A549 (cell line): Measurements from ENCODE around the gene RHBDD2. TPM values are rescaled to one million over a fixed set of nuclear protein-coding genes. Genes with fewer than 3 reads are reported as not detected.
"Not testable (repeated sequence)": the region's sequence is repeated elsewhere in the genome, so short reads cannot be mapped to it uniquely, and the experiment has no call there.

ENCODE experiments used
- ATAC-seq, 2 experiments: fragments of 200-7000 bp in 1 of 2; fragments of >200 bp in 1 of 2; cut with Nextera tagmentation in 1 of 2; cut with Tn5 transposase in 1 of 2; 3 replicates each; pipeline versions ENCODE4 v1.8.0 to v1.9.1; 2018 to 2020; ENCODE audit warnings: mild to moderate bottlenecking in 1 of 2, moderate library complexity in 1 of 2
- CTCF ChIA-PET: fragments of 300-600 bp; sonication (Branson Sonifier 250); formaldehyde crosslinking; extraction: SDS; loops from one replicate; lab custom pipeline; 2021; ENCODE audit warnings: antibody characterized with exemption, inconsistent platforms; lab: Yijun Ruan, JAX
- POLR2A ChIA-PET: fragments of 350-600 bp; formaldehyde crosslinking; extraction: SDS; loops from one replicate; lab custom pipeline; 2021; ENCODE audit warnings: antibody characterized with exemption, inconsistent platforms; lab: Yijun Ruan, JAX
- DNase-seq, 2 experiments: peaks; one replicate each; pipeline versions ENCODE4 v3.0.0 to v3.0.0-alpha.2; 2011 to 2016; ENCODE audit warnings: low read depth in 1 of 2, low spot score in 1 of 2
- FAIRE-seq: peaks from 2 replicates; lab custom pipeline; 2011; peaks lifted over from hg19 to GRCh38; lab: Jason Lieb, UNC
- H3K27ac ChIP-seq, 2 experiments: fragments of >200 bp; sonication (Bioruptor Twin); formaldehyde crosslinking; 3 replicates each; pipeline ENCODE4 v1.5.1; 2016 to 2017
- H3K4me1 ChIP-seq: fragments of >200 bp; sonication (Bioruptor Twin); formaldehyde crosslinking; 3 replicates; pipeline ENCODE4 v1.6.1; 2016
- H3K4me2 ChIP-seq: fragments of >200 bp; sonication (Bioruptor Twin); formaldehyde crosslinking; 3 replicates; pipeline ENCODE4 v1.6.1; 2016
- H3K4me3 ChIP-seq: fragments of >200 bp; sonication (Bioruptor Twin); formaldehyde crosslinking; 3 replicates; pipeline ENCODE4 v1.5.1; 2016
- H3K9me3 ChIP-seq: fragments of >200 bp; sonication (Bioruptor Twin); formaldehyde crosslinking; 3 replicates; pipeline ENCODE4 v1.6.1; 2016
- CBX8 ChIP-seq: fragments of 200-600 bp; sonication (generic); IDR thresholded peaks from 2 replicates; pipeline ENCODE4 v1.6.1; 2016
- CEBPB ChIP-seq, 2 experiments: fragments of >200 bp in 1 of 2; sonication (Bioruptor Twin) in 1 of 2; formaldehyde crosslinking in 1 of 2; IDR thresholded peaks; 2 replicates each; pipeline ENCODE4 v1.6.1; 2012 to 2016
- EHMT2 ChIP-seq: fragments of 200-600 bp; sonication (generic); IDR thresholded peaks from 2 replicates; pipeline ENCODE4 v1.6.1; 2016; ENCODE audit warnings: antibody characterized with exemption, low read depth, mild to moderate bottlenecking, moderate library complexity
- EP300 ChIP-seq, 2 experiments: fragments of >200 bp; sonication (Bioruptor Twin); formaldehyde crosslinking; IDR thresholded peaks; 2 replicates in 1 of 2; 3 replicates in 1 of 2; pipeline ENCODE4 v1.6.1; 2016 to 2017
- ESRRA ChIP-seq: fragments of 150-350 bp; IDR thresholded peaks from 2 replicates; pipeline ENCODE4 v1.6.1; 2014; ENCODE audit warnings: mild to moderate bottlenecking, low read length, borderline replicate concordance
- FOSB ChIP-seq: fragments of 250-450 bp; sonication (Bioruptor Pico); IDR thresholded peaks from 2 replicates; pipeline ENCODE4 v1.5.0; 2020; ENCODE audit warnings: mild to moderate bottlenecking, moderate library complexity
- FOSL2 ChIP-seq, 2 experiments: fragments of 450-650 bp in 1 of 2; fragments of >200 bp in 1 of 2; sonication (Bioruptor Twin) in 1 of 2; formaldehyde crosslinking; IDR thresholded peaks; 2 replicates each; pipeline versions ENCODE4 v1.5.0 to v1.6.1; 2016 to 2020; ENCODE audit warnings: mild to moderate bottlenecking in 1 of 2, moderate library complexity in 1 of 2
- KDM5A ChIP-seq: fragments of 200-600 bp; sonication (generic); IDR thresholded peaks from 2 replicates; pipeline ENCODE4 v1.6.1; 2016; ENCODE audit warnings: antibody characterized with exemption, mild to moderate bottlenecking
- NPAS2 ChIP-seq: fragments of 250-450 bp; sonication (Bioruptor Pico); IDR thresholded peaks from 2 replicates; pipeline ENCODE4 v1.8.0; 2022; ENCODE audit warnings: mild to moderate bottlenecking, moderate library complexity, borderline replicate concordance
- PHF8 ChIP-seq: fragments of 200-600 bp; sonication (generic); IDR thresholded peaks from 2 replicates; pipeline ENCODE4 v1.6.1; 2016; ENCODE audit warnings: low read depth, mild to moderate bottlenecking, antibody characterized with exemption, moderate library complexity, borderline replicate concordance
- POLR2A ChIP-seq: IDR thresholded peaks from 2 replicates; pipeline ENCODE4 v1.6.1; 2012; ENCODE audit warnings: mild to moderate bottlenecking, low read length
- RARB ChIP-seq: fragments of 250-450 bp; sonication (Bioruptor Pico); IDR thresholded peaks from 2 replicates; pipeline ENCODE4 v1.8.0; 2021; ENCODE audit warnings: mild to moderate bottlenecking, moderate library complexity
- RCOR1 ChIP-seq: fragments of 150-350 bp; IDR thresholded peaks from 2 replicates; pipeline ENCODE4 v1.6.1; 2014; ENCODE audit warnings: antibody characterized with exemption, low read length, low read depth
- RFX5 ChIP-seq: fragments of 450-650 bp; IDR thresholded peaks from 2 replicates; pipeline ENCODE4 v1.7.1; 2014; ENCODE audit warnings: antibody characterized with exemption, mild to moderate bottlenecking, moderate library complexity
- TFCP2L1 ChIP-seq: fragments of 250-450 bp; sonication (Bioruptor Pico); IDR thresholded peaks from 2 replicates; pipeline ENCODE4 v1.5.0; 2021; ENCODE audit warnings: mild to moderate bottlenecking
- TP53 ChIP-seq: fragments of 250-450 bp; sonication (Bioruptor Pico); IDR thresholded peaks from 2 replicates; pipeline ENCODE4 v1.5.0; 2021; ENCODE audit warnings: mild to moderate bottlenecking, moderate library complexity
- ZC3H11A ChIP-seq: fragments of 450-650 bp; IDR thresholded peaks from 2 replicates; pipeline ENCODE4 v1.6.1; 2014; ENCODE audit warnings: antibody characterized with exemption, mild to moderate bottlenecking
- ZFP36 ChIP-seq: fragments of 450-650 bp; IDR thresholded peaks from 2 replicates; pipeline ENCODE4 v1.6.1; 2014; ENCODE audit warnings: borderline replicate concordance; ENCODE audit not compliant: partially characterized antibody
- ZNF302 ChIP-seq: fragments of 250-450 bp; sonication (Bioruptor Pico); IDR thresholded peaks from 2 replicates; pipeline ENCODE4 v1.9.0; 2021; ENCODE audit warnings: inconsistent platforms, mild to moderate bottlenecking, moderate library complexity
- ZSCAN20 ChIP-seq: fragments of 250-450 bp; sonication (Bioruptor Pico); IDR thresholded peaks from 2 replicates; pipeline ENCODE4 v1.8.0; 2022; ENCODE audit warnings: mild to moderate bottlenecking, moderate library complexity
- WGBS: methylation state at CpG from one replicate; pipeline ENCODE4 v1.1.6; 2017; ENCODE audit errors: missing lambda C conversion rate; 5-methylcytosine and 5-hydroxymethylcytosine counted together
- polyA plus RNA-seq, 4 experiments: library from polyadenylated mRNA; depleted of rRNA in 3 of 4; stranded (reverse); fragments of >200 nt; fragmentation: RNase III in 1 of 4; extraction: RNeasy Plus Mini Kit Qiagen cat#74134 plus additional on column Dnase treatment in 1 of 4; gene quantifications; 2 replicates in 3 of 4; 3 replicates in 1 of 4; pipeline ENCODE4 v1.2.3, GENCODE V29; 2011 to 2017
- TF ChIP-seq, protein P1 (sequence below): fragments of >200 bp; sonication (Bioruptor Twin); formaldehyde crosslinking; IDR thresholded peaks from 3 replicates; pipeline ENCODE4 v1.6.1; 2016
- TF ChIP-seq, protein P2 (sequence below): fragments of 150-350 bp; IDR thresholded peaks from 2 replicates; pipeline ENCODE4 v1.6.1; 2014; ENCODE audit warnings: low read depth, mild to moderate bottlenecking, low read length
- TF ChIP-seq, protein P3 (sequence below): IDR thresholded peaks from 2 replicates; pipeline ENCODE4 v1.6.1; 2012
- TF ChIP-seq, protein P4 (sequence below): IDR thresholded peaks from 2 replicates; pipeline ENCODE4 v1.6.1; 2012
- TF ChIP-seq, protein P5 (sequence below): fragments of 250-450 bp; sonication (Bioruptor Pico); IDR thresholded peaks from 2 replicates; pipeline ENCODE4 v1.5.0; 2020; ENCODE audit warnings: low read depth, mild to moderate bottlenecking, moderate library complexity

The RHBDD2 gene
- polyA plus RNA-seq, 2 of the 4 experiments (the other 2 are of a cell fraction), result 61.3 to 62.0 TPM

DNA sequence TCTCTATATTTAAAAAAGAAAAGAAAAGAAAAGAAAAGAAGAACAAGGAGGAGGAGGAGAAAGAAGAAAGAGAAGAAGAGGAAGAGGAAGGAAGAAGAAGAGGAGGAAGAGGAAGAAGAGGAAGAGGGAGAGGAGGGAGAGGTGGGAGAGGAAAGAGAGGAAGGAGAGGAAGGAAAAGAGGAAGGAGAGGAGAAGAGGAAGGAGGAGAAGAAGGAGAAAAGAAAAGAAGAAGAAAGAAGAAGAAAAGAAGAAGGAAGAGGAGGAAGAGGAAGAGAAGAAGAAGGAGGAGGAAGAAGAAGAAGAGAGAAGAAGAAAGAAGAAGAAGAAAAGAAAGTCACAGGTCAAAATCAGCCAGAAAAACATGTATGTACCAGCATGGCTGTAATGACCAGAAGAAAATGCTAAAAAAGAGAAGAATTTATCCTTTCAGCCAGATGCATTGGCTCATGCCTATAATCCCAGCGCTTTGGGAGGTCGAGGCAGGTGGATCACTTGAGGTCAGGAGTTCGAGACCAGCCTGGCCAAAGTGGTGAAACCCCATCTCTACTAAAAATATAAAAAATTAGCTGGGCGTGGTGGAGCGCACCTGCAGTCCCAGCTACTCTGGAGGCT lies 30.8 kb downstream of the RHBDD2 start:
- CTCF ChIA-PET, result interaction anchor here (0.9 to 1.6 kb wide), 3 partner anchors 8 to 110 kb away, joined by 4 to 6 read pairs (median 5); no protein-coding TSS in a partner anchor
- no peak overlapping the region for H3K27ac ChIP-seq
- 76% methylated on average over 5 of the region's 5 CpGs for whole genome bisulfite sequencing
- TF ChIP-seq RCOR1 (no peak), TFCP2L1 (CRISPR knock-in tag) (no peak), RARB (no peak), KDM5A (no peak), PHF8 (no peak), NPAS2 (CRISPR knock-in tag) (no peak), FOSB (no peak), TP53 (CRISPR knock-in tag) (no peak), POLR2A (no peak), FOSL2 (IDR thresholded peaks at IDR 0.05) (no peak), FOSL2 (CRISPR knock-in tag; IDR thresholded peaks at IDR 0.05) (no peak)
- TF ChIP-seq, protein P1, sequence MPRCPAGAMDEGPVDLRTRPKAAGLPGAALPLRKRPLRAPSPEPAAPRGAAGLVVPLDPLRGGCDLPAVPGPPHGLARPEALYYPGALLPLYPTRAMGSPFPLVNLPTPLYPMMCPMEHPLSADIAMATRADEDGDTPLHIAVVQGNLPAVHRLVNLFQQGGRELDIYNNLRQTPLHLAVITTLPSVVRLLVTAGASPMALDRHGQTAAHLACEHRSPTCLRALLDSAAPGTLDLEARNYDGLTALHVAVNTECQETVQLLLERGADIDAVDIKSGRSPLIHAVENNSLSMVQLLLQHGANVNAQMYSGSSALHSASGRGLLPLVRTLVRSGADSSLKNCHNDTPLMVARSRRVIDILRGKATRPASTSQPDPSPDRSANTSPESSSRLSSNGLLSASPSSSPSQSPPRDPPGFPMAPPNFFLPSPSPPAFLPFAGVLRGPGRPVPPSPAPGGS, result no peak
- TF ChIP-seq, protein P2, sequence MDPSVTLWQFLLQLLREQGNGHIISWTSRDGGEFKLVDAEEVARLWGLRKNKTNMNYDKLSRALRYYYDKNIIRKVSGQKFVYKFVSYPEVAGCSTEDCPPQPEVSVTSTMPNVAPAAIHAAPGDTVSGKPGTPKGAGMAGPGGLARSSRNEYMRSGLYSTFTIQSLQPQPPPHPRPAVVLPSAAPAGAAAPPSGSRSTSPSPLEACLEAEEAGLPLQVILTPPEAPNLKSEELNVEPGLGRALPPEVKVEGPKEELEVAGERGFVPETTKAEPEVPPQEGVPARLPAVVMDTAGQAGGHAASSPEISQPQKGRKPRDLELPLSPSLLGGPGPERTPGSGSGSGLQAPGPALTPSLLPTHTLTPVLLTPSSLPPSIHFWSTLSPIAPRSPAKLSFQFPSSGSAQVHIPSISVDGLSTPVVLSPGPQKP, result no peak
- TF ChIP-seq, protein P3, sequence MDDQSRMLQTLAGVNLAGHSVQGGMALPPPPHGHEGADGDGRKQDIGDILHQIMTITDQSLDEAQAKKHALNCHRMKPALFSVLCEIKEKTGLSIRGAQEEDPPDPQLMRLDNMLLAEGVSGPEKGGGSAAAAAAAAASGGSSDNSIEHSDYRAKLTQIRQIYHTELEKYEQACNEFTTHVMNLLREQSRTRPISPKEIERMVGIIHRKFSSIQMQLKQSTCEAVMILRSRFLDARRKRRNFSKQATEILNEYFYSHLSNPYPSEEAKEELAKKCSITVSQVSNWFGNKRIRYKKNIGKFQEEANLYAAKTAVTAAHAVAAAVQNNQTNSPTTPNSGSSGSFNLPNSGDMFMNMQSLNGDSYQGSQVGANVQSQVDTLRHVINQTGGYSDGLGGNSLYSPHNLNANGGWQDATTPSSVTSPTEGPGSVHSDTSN, result no peak
- TF ChIP-seq, protein P4, sequence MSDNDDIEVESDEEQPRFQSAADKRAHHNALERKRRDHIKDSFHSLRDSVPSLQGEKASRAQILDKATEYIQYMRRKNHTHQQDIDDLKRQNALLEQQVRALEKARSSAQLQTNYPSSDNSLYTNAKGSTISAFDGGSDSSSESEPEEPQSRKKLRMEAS, result no peak
- TF ChIP-seq, all 56 proteins: peak for 0
- ATAC-seq (no peak), DNase-seq (no peak), FAIRE-seq (no peak)
- POLR2A ChIA-PET, result no interaction called here
- Histone ChIP-seq H3K4me3 (no peak overlapping the region), H3K4me1 (peaks cover 31% of the 10 kb centered on the region), H3K4me2 (no peak overlapping the region), H3K9me3 (no peaks in the 10 kb centered on the region)

DNA sequence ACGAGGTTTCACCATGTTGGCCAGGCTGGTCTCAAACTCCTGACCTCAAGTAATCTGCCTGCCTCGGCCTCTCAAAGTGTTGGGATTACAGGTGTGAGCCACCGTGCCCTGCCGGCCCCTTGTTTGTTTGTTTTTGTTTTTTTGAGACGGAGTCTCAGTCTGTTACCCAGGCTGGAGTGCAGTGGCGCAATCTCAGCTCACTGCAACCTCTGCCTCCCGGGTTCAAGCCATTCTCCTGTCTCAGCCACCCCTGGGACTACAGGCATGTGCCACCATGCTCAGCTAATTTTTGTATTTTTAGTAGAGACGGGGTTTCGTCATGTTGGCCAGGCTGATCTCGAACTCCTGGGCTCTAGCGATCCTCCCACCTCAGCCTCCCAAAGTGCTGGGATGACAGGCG lies 32.4 kb downstream of the RHBDD2 start:
- POLR2A ChIA-PET, FAIRE-seq, H3K27ac ChIP-seq, H3K9me3 ChIP-seq, H3K4me2 ChIP-seq, H3K4me3 ChIP-seq, ATAC-seq, DNase-seq: not testable (repeated sequence)
- 65% methylated on average over 12 of the region's 12 CpGs for WGBS
- H3K4me1 ChIP-seq, result peaks cover 21% of the 10 kb centered on the region
- CTCF ChIA-PET, result interaction anchor here (0.6 to 1.6 kb wide), 4 partner anchors 10 to 404 kb away, joined by 3 to 6 read pairs (median 4); no protein-coding TSS in a partner anchor

DNA sequence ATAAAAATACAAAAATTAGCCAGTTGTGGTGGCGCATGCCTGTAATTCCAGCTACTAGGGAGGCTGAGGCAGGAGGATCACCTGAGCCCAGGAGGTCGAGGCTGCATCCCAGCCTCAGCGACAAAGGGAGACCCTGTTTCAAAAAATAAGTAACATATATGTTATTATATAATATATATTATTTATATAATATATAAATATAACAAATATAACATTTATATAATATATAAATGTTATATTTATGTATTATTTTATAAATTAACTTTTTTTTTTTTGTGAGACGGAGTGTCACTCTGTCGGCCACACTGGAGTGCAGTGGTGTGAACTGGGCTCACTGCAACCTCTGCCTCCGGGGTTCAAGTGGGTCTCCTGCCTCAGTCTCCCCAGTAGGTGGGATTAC lies 34.6 kb downstream of the RHBDD2 start:
- POLR2A ChIA-PET, result interaction anchor here (1.2 kb wide), 1 partner anchor 47 kb away, joined by 4 read pairs; no protein-coding TSS in a partner anchor
- H3K4me2 ChIP-seq, result 0 out of 3 replicates have a peak overlapping the region, but pooled peaks have one; percentile 87
- WGBS, result 96% methylated on average over 6 of the region's 6 CpGs
- ATAC-seq, result no peak
- H3K4me3 ChIP-seq, result no peak overlapping the region
- peaks cover 12% of the 10 kb centered on the region for H3K4me1 ChIP-seq
- CTCF ChIA-PET, result interaction anchor here (1.3 kb wide), 1 partner anchor 47 kb away, joined by 4 read pairs; no protein-coding TSS in a partner anchor
- no peak overlapping the region; a peak in 1 of 6 replicates for H3K27ac ChIP-seq
- no peaks in the 10 kb centered on the region for H3K9me3 ChIP-seq
- no peak for DNase-seq
- FAIRE-seq, result no peak
- TF ChIP-seq, protein P1, result no peak
- no peak for TF ChIP-seq PHF8
- no peak for TF ChIP-seq TP53 (CRISPR knock-in tag)
- TF ChIP-seq, protein P4, result no peak
- TF ChIP-seq ESRRA, result no peak
- no peak for TF ChIP-seq ZSCAN20 (CRISPR knock-in tag)
- no peak for TF ChIP-seq ZC3H11A
- no peak for TF ChIP-seq CBX8
- TF ChIP-seq, protein P3, result no peak
- TF ChIP-seq ZFP36, result no peak
- no peak for TF ChIP-seq EHMT2
- no peak for TF ChIP-seq CEBPB (IDR thresholded peaks at IDR 0.05)
- TF ChIP-seq, protein P5, sequence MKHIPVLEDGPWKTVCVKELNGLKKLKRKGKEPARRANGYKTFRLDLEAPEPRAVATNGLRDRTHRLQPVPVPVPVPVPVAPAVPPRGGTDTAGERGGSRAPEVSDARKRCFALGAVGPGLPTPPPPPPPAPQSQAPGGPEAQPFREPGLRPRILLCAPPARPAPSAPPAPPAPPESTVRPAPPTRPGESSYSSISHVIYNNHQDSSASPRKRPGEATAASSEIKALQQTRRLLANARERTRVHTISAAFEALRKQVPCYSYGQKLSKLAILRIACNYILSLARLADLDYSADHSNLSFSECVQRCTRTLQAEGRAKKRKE (CRISPR knock-in tag), result no peak
- TF ChIP-seq EP300 (IDR thresholded peaks at IDR 0.05), result no peak
- no peak for TF ChIP-seq FOSL2 (IDR thresholded peaks at IDR 0.05)
- TF ChIP-seq FOSL2 (CRISPR knock-in tag; IDR thresholded peaks at IDR 0.05), result no peak
- no peak for TF ChIP-seq RFX5
- no peak for TF ChIP-seq ZNF302 (CRISPR knock-in tag)
- TF ChIP-seq RARB, result no peak
